Neural cell (in vitro differentiated cells): ENCODE data around the gene LCP2.

Experiments used
- CTCF ChIP-seq: fragments of 450-650 bp; IDR thresholded peaks from 2 replicates; pipeline ENCODE4 v1.5.1; 2014; ENCODE audit warnings: antibody characterized with exemption, mild to moderate bottlenecking, moderate library complexity; ENCODE audit not compliant: poor library complexity, severe bottlenecking
- EP300 ChIP-seq: fragments of 450-650 bp; conservative IDR thresholded peaks from 2 replicates; pipeline ENCODE4 v1.6.1; 2014; ENCODE audit warnings: antibody characterized with exemption, mild to moderate bottlenecking, moderate library complexity; ENCODE audit not compliant: poor library complexity, severe bottlenecking
- EZH2 ChIP-seq: fragments of 200-600, 300-800 bp; shearing (Covaris generic), sonication (generic); IDR thresholded peaks from 2 replicates; pipeline ENCODE4 v1.6.1; 2014; ENCODE audit warnings: antibody characterized with exemption, low read length, borderline replicate concordance, mild to moderate bottlenecking; ENCODE audit not compliant: insufficient read depth, poor library complexity, severe bottlenecking
- MXI1 ChIP-seq: fragments of 450-650 bp; conservative IDR thresholded peaks from 2 replicates; pipeline ENCODE4 v1.6.1; 2014; ENCODE audit warnings: antibody characterized with exemption, mild to moderate bottlenecking; ENCODE audit not compliant: poor library complexity, severe bottlenecking

- TF ChIP-seq CTCF (no peak), EZH2 (no peak), EP300 (no peak), MXI1 (no peak)
Observed at GRCh38 chr5:170275376-170275994, 22.1 kb downstream of the LCP2 start.
